WTC11 (cell line): Measurements from ENCODE around the gene RABAC1.

Experiments used
- ATF3 ChIP-seq: sonication (generic); formaldehyde crosslinking; conservative IDR thresholded peaks from 2 replicates; pipeline ENCODE4 v1.8.1; 2022; ENCODE audit warnings: mild to moderate bottlenecking, missing genetic modification reagents
- FOXJ3 ChIP-seq: sonication (generic); formaldehyde crosslinking; IDR thresholded peaks from 2 replicates; pipeline ENCODE4 v1.9.0; 2021; ENCODE audit warnings: missing genetic modification reagents, mild to moderate bottlenecking, borderline replicate concordance
- HMGXB4 ChIP-seq: sonication (generic); formaldehyde crosslinking; IDR thresholded peaks from 2 replicates; pipeline ENCODE4 v1.8.1; 2023; ENCODE audit warnings: mild to moderate bottlenecking, moderate library complexity, missing genetic modification reagents
- MAX ChIP-seq: sonication (generic); formaldehyde crosslinking; IDR thresholded peaks from 2 replicates; pipeline ENCODE4 v1.8.0; 2022; ENCODE audit warnings: mild to moderate bottlenecking, missing genetic modification reagents
- NFE2L1 ChIP-seq: sonication (generic); formaldehyde crosslinking; IDR thresholded peaks from 2 replicates; pipeline ENCODE4 v1.8.1; 2023; ENCODE audit warnings: missing genetic modification reagents
- NR3C1 ChIP-seq: sonication (generic); formaldehyde crosslinking; conservative IDR thresholded peaks from 2 replicates; pipeline ENCODE4 v1.8.1; 2023; ENCODE audit warnings: low read depth, mild to moderate bottlenecking, missing genetic modification reagents
- TEAD4 ChIP-seq: sonication (generic); formaldehyde crosslinking; IDR thresholded peaks from 2 replicates; pipeline ENCODE4 v1.8.0; 2022; ENCODE audit warnings: mild to moderate bottlenecking, missing genetic modification reagents
- ZNF138 ChIP-seq: sonication (generic); formaldehyde crosslinking; conservative IDR thresholded peaks from 2 replicates; pipeline ENCODE4 v1.8.1; 2022; ENCODE audit warnings: mild to moderate bottlenecking, moderate library complexity, missing genetic modification reagents
- TF ChIP-seq, protein P1 (sequence below): sonication (generic); formaldehyde crosslinking; IDR thresholded peaks from 2 replicates; pipeline ENCODE4 v1.8.1; 2022; ENCODE audit warnings: low read depth, missing genetic modification reagents, borderline replicate concordance
- TF ChIP-seq, protein P2 (sequence below): sonication (generic); formaldehyde crosslinking; IDR thresholded peaks from 2 replicates; pipeline ENCODE4 v1.8.1; 2023; ENCODE audit warnings: mild to moderate bottlenecking, missing genetic modification reagents, moderate library complexity
- TF ChIP-seq, protein P3 (sequence below): fragments of 200-600 bp; IDR thresholded peaks from 2 replicates; pipeline ENCODE4 v1.8.0; 2022; ENCODE audit warnings: antibody characterized with exemption
- TF ChIP-seq, protein P4 (sequence below): sonication (generic); formaldehyde crosslinking; conservative IDR thresholded peaks from 2 replicates; pipeline ENCODE4 v1.8.1; 2023; ENCODE audit warnings: mild to moderate bottlenecking, low read depth, missing genetic modification reagents, moderate library complexity

- TF ChIP-seq, protein P1, sequence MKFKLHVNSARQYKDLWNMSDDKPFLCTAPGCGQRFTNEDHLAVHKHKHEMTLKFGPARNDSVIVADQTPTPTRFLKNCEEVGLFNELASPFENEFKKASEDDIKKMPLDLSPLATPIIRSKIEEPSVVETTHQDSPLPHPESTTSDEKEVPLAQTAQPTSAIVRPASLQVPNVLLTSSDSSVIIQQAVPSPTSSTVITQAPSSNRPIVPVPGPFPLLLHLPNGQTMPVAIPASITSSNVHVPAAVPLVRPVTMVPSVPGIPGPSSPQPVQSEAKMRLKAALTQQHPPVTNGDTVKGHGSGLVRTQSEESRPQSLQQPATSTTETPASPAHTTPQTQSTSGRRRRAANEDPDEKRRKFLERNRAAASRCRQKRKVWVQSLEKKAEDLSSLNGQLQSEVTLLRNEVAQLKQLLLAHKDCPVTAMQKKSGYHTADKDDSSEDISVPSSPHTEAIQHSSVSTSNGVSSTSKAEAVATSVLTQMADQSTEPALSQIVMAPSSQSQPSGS (CRISPR knock-in tag): no peak
- TF ChIP-seq, protein P2, sequence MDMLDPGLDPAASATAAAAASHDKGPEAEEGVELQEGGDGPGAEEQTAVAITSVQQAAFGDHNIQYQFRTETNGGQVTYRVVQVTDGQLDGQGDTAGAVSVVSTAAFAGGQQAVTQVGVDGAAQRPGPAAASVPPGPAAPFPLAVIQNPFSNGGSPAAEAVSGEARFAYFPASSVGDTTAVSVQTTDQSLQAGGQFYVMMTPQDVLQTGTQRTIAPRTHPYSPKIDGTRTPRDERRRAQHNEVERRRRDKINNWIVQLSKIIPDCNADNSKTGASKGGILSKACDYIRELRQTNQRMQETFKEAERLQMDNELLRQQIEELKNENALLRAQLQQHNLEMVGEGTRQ (CRISPR knock-in tag): no peak
- TF ChIP-seq, protein P3, sequence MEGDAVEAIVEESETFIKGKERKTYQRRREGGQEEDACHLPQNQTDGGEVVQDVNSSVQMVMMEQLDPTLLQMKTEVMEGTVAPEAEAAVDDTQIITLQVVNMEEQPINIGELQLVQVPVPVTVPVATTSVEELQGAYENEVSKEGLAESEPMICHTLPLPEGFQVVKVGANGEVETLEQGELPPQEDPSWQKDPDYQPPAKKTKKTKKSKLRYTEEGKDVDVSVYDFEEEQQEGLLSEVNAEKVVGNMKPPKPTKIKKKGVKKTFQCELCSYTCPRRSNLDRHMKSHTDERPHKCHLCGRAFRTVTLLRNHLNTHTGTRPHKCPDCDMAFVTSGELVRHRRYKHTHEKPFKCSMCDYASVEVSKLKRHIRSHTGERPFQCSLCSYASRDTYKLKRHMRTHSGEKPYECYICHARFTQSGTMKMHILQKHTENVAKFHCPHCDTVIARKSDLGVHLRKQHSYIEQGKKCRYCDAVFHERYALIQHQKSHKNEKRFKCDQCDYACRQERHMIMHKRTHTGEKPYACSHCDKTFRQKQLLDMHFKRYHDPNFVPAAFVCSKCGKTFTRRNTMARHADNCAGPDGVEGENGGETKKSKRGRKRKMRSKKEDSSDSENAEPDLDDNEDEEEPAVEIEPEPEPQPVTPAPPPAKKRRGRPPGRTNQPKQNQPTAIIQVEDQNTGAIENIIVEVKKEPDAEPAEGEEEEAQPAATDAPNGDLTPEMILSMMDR: no peak
- TF ChIP-seq NFE2L1 (CRISPR knock-in tag) (no peak), HMGXB4 (CRISPR knock-in tag) (no peak), FOXJ3 (CRISPR knock-in tag) (no peak), MAX (no peak), ZNF138 (CRISPR knock-in tag) (no peak), ATF3 (CRISPR knock-in tag) (no peak), TEAD4 (CRISPR knock-in tag) (no peak), NR3C1 (CRISPR knock-in tag) (no peak)
- TF ChIP-seq, protein P4, sequence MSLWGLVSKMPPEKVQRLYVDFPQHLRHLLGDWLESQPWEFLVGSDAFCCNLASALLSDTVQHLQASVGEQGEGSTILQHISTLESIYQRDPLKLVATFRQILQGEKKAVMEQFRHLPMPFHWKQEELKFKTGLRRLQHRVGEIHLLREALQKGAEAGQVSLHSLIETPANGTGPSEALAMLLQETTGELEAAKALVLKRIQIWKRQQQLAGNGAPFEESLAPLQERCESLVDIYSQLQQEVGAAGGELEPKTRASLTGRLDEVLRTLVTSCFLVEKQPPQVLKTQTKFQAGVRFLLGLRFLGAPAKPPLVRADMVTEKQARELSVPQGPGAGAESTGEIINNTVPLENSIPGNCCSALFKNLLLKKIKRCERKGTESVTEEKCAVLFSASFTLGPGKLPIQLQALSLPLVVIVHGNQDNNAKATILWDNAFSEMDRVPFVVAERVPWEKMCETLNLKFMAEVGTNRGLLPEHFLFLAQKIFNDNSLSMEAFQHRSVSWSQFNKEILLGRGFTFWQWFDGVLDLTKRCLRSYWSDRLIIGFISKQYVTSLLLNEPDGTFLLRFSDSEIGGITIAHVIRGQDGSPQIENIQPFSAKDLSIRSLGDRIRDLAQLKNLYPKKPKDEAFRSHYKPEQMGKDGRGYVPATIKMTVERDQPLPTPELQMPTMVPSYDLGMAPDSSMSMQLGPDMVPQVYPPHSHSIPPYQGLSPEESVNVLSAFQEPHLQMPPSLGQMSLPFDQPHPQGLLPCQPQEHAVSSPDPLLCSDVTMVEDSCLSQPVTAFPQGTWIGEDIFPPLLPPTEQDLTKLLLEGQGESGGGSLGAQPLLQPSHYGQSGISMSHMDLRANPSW (CRISPR knock-in tag): no peak
Measured at GRCh38 chr19:41939861-41940730, 19.0 kb downstream of the RABAC1 start.
